Mucosa of gallbladder (tissue), 1 donor: ENCODE results near the gene NCCRP1. TPM values are rescaled to one million over a fixed set of nuclear protein-coding genes. Genes with fewer than 3 reads are reported as not detected.

ENCODE experiments used
- DNase-seq: peaks from one replicate; pipeline ENCODE4 v3.0.0-alpha.2; 2020; ENCODE audit warnings: low spot score
- total RNA-seq: library from RNA; stranded (reverse); gene quantifications from one replicate; pipeline ENCODE4 v1.2.1, GENCODE V29; 2021
- donor health status: DM: no; HTN: no; CAD: no.

The NCCRP1 gene
- total RNA-seq, 1 donor from 2014 or later: 0.17 TPM

DNA sequence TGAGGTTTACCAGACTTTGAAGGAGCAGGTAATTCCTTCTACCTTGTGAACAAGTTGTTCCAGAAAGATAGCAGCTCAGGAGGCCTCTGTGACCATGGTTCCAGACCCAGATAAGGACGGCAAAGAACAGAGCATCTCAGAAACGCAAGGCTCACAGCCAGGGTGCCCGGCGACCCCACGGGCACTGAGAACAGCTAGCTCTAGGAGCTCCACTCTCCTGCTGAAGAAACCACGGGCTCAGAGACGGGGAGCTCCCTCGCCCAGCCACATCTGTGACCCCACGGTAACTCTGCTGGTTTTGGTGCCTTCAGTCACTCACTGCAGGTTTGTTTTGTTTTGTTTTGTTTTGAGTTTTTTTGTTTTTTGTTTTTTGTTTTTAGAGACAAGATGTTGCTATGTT is 16.0 kb upstream of the NCCRP1 start:
- DNase-seq: no peak

DNA sequence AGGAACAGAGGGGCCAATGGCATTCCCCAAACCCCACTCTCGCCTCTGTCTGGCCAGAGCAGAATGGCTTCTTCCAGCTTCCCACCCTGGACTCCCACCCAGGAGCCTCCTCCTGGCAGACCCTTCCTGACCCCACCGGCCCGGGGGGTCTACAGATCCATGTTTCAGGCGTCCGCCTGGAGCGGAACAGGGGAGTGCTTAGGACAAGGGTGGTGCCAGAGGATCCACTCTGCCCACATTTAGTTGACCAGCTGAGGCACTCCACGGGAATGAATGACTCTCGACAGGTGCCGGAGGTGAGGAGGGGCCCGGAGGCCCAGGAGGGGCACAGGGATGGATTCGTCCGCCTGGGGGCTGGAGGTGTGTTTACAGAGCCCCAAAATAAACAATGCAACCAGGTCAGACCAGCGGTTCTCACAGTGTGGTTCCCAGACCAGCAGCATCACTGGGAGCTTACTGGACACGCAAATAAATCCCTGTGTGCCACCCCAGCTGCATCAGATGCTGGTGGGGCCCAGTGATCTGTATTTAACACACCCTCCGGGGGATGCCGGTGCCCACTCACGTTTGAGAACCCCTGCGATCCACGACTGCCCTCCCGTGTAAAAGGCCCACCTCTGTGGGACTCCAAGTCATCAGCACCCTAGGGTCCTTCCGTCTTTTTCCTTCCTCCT is 15.1 kb upstream of the NCCRP1 start:
- DNase-seq: no peak

DNA sequence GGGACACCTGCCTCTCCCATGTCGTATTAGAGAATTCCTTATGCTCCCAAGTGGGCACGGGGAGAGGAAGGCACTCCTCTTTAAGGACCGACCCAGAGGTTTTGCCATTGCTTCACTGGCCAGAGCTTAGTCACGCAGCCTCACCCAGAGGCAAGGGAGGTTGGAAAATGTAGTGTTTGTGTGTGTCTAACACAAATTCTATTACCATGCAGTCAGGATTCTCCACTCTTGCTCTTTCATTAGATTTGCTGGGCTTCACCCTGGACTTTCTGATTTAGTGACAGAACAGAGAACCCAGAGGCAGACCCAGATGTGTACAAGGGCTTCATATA is 14.6 kb upstream of the NCCRP1 start:
- no peak for DNase-seq

DNA sequence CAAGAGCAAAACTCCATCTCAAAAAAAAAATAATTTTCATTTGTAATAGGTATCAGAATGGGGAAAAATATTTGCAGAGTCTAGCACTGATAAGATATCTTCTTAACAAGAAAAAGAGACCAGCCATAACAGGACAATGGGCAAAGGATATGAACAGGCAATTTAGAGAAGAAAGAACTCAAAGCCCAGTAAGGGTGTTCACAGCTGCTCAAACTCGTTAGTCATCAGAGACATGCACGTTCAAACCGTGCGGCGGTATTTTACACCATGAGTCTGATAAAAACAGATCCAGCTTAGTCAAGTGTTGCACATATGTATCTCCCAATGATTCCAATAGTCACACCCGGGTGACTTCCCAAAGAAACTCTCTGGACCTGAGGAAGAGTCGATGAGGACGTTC is 13.7 kb upstream of the NCCRP1 start:
- no peak for DNase-seq

DNA sequence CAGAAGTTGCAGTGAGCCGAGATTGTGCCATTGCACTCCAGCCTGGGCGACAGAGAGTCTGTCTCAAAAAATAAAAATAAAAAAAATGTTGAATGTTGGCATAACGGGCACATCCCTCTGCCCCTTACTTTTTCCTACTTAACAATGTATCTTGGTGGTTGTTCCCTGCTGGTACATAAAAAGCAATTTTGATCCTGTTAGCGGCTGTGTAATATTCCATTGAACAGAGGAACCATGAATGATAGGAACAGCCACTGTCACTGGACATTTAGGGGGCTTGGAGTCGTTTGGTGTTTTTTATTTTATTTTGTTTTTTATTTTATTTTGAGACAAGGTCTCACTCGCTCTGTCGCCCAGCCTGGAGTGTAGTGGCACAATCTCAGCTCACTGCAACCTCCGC is 10.4 kb upstream of the NCCRP1 start:
- DNase-seq: no peak

DNA sequence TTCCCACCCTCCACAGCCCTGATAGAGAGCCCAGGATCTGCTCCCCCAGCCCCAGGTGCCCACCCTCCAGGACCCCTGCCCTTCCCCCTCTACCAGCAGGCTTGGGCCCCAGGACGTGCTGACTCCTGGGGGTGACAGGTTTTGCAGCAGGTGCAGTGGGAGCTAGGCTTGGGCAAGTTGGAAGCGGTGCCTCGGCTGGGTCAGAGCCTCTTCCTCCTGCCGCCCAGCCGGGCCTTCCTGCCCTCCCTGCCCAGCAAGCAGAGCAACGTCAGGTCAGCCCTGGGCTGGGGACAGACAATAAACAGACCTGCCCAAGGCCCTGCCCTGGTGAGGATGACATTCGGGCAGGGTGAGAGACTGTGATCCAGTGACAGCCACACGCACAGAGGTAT is 9.2 kb upstream of the NCCRP1 start:
- DNase-seq: no peak

DNA sequence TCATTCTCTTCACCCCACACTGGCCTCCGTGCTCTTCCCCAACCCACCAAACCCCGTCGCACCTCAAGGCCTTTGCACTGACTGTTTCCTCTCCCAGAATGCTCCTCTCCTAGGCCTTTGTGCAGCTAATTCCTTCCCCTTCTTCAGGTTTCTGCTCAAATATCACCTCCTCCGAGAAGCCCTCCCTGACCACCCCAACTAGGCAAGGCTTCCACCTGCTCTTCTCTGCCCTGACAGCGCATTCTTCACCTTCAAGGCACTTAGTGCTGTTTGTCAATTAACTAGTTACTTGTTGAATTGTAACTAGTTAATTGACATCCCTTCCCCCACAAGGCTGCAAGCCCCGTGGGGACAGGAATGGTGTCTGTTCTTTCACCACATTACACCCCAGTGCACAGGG is 7.8 kb upstream of the NCCRP1 start:
- no peak for DNase-seq

DNA sequence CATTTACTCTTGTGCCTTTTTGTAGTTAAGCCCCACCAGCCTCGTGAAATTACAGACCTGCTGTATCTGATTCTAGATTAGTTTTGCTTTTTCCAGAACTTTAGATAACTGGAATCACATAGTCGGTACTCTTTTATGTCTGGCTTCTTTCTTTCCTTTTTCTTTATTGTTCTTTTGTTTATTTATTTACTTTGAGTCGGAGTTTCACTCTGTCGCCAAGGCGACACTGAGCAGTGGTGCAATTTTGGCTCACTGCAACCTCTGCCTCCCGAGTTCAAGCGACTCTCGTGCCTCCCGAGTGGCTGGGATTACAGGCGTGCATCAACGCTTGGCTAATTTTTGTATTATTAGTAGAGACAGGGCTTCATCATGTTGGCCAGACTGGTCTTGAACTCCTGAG is 6.0 kb upstream of the NCCRP1 start:
- DNase-seq: no peak

DNA sequence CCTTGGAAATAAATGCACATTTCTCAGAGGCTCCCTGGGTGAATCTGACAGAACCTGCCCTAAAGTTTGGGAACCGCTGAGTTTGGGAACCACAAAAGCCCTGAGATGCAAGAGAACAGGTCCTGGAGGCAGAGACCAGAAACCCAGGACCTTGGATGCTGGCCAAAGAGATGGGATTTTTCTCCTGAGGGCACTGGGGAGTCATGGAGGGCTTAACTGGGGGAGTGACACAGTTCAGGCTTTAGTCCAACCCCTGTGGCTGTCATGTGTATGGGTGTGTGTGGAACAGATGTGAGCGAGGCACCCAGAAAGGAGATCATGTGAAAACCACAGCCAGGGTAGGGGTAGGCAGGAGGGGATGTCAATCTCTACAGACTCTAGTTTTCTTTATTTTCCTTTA is 3.9 kb upstream of the NCCRP1 start:
- DNase-seq: no peak

DNA sequence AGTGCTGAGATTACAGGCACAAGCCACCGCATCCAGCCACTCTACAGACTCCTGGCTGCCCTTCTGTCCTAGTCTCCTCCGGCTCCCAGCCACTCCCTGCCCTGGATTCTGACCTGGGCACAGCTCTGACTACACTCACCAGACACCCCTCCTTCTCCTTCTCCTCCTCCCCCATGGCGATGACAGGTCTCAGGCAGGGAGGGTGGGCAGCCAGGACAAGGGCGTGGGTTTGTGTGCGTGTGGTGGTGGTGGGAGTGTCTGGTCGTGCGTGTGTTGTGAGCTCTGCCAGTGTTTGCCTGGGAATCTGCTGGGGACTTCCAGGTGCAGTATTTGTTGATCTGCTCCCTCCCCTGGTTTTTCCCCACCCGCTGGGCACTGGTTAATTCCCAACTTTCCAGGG is 3.0 kb upstream of the NCCRP1 start:
- peak; percentile 39 for DNase-seq

DNA sequence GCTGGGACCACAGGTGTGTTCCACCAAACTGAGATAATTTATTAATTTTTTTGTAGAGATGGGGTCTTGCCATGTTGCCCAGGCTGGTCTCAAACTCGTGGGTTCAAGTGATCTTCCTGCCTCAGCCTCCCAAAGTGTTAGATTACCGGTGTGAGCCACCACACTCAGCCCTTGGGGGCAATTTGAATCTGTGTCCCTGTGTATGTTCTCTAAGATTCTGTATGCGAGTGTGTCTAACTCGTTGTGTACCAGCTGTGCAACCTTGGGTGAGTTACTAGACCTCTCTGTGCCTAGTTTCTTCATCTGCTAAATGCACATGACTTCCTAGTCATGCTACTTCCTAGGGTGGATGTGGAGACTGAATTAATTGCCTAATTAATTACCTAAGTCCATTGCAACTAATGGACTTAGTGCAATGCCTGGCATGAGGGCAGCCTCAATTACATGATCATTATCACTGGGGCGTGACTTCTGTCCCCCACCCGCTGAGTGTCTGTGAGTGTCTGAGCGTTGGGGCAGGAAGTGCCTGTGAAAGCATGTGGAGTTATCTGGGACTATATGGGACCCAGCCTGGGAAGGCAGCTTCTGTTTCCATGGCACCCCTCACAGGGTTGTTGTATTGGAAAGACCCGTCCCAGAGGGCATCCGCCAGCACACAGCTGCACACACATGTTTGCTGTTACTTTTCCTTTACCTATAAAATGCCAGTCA is 1.8 kb upstream of the NCCRP1 start:
- no peak for DNase-seq

DNA sequence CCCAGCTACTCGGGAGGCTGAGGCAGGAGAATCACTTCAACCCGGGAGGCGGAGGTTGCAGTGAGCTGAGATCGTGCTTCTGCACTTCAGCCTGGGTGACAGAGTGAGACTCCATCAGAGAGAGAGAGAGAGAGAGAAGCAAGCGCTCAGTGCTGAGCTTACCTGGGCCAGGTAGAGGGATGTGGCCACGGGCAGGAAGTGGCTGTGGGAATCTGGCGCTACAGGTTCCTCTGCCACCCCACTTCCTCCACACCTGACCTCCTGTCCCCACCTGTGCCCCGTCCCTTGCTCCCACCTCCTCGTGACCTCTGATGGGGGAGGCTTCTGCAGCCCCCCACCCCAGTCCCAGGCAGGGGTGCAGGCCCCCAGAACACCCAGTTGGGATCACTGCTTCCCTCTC is 1.0 kb upstream of the NCCRP1 start:
- no peak for DNase-seq

DNA sequence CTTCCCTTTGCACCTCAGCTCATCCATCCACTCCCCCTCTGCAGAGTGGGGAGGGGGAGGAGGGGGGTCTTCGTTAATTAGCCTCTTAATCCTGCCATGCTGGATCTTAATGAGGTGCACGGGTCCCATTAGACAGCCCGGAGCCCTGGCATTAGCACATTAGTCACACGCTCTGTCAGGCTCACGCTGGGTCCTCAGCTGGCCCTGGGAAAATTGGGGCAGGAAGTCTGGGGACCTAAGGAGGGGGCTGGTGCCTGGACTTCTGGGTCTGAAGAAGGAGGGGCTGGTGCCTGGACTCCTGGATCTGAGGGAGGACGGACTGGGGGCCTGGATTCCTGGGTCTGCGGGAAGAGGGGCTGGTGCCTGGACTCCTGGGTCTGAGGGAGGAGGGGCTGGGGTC is 444 bp upstream of the NCCRP1 start:
- no peak for DNase-seq

DNA sequence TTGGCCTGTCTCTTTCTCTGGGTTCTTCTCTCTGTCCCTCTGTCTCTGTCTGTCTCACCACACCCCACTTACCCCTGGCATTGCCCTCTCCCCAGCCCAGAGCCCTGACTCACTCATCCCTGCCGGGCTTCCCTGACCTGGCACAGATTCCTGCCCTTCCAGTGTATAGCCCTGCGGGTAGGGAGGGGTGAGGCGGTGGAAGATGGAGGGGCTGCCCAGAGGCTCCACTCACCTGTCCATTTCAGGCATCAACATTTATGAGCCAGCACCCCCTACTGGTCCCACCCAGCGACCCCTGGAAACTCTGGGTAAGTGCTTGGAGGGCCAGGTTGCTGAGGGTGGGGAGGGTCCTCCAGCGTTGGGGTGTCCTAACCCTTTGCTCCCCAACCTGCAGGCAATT is 1.0 kb downstream of the NCCRP1 start:
- DNase-seq: no peak

DNA sequence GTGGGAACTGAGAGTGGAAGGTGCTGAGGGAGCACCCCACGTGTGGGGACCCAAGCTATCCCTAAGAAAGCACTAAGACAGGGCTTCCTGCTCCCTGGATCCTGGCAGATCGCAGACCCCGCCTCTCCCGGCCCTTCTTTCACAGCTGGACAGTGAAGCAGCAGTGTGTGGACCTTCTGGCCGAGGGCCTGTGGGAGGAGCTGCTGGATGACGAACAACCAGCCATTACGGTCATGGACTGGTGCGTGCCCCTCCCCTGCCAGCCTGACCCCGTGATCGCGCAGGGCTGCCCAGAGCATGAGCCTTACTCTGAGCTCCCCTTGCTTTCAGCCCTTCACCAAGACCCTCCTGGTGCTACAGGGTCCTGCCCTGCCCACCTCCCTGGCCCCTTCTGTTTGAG is 2.3 kb downstream of the NCCRP1 start:
- DNase-seq: no peak

DNA sequence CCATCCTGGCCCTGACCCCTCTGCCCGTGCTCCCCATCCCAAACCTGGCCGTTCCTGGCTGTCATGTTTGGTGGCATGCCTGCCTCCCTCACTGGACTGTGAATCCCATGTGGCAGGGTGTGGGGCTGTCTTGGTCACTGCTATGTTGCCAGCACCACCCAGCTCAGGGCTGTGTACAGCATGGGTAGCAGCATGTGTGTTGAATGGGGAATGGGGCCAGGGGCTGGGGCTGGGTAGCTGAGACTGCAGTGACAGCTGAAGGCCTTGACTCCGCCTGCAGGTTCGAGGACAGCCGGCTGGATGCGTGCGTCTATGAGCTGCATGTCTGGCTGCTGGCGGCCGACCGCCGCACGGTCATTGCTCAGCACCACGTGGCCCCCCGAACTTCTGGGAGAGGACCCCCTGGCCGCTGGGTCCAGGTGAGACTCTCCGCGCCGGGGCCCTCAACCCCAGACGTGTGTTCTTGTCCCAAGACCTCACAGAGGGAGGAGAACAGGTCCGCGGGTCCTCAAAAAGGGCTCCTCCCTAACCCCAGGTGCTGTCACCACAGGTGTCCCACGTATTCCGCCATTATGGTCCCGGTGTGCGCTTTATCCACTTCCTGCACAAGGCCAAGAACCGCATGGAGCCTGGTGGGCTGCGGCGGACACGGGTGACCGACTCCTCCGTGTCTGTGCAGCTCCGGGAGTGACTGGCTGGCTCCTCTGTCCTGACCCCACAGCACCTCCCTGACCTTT is 3.5 kb downstream of the NCCRP1 start:
- DNase-seq: no peak

DNA sequence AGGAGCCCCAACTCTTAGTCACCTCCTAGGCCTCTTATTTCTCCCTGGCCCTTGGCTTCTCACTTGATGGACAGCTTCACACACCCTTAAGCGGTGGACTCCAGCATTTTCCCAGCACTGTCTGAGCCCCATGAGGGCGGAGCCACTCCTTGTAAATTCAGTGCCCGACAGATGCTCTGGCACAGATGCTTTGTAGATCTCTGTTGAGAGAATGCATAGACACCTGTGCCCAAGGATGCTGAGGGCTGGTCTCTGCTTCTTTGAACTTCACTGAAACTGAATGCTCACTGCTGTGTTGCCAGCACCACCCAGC is 4.0 kb downstream of the NCCRP1 start:
- DNase-seq: no peak

DNA sequence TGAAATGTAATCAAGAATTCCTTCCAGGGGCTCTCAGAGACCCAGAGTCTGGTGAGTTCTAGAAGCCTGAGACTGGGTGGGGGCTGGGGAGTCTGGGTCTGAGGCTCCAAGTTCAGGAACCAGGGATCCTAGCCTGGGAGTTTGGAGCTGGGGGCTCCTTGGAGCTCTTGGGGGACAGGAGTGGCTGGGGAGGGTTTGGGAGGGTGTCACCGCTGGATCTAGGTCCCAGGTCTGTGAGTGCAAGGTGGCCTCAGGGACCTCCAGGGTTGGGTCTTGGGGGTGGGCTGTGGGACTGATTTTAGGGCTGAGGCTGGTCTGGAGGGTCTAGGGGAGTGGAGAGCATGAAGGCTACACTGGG is 6.2 kb downstream of the NCCRP1 start:
- no peak for DNase-seq

DNA sequence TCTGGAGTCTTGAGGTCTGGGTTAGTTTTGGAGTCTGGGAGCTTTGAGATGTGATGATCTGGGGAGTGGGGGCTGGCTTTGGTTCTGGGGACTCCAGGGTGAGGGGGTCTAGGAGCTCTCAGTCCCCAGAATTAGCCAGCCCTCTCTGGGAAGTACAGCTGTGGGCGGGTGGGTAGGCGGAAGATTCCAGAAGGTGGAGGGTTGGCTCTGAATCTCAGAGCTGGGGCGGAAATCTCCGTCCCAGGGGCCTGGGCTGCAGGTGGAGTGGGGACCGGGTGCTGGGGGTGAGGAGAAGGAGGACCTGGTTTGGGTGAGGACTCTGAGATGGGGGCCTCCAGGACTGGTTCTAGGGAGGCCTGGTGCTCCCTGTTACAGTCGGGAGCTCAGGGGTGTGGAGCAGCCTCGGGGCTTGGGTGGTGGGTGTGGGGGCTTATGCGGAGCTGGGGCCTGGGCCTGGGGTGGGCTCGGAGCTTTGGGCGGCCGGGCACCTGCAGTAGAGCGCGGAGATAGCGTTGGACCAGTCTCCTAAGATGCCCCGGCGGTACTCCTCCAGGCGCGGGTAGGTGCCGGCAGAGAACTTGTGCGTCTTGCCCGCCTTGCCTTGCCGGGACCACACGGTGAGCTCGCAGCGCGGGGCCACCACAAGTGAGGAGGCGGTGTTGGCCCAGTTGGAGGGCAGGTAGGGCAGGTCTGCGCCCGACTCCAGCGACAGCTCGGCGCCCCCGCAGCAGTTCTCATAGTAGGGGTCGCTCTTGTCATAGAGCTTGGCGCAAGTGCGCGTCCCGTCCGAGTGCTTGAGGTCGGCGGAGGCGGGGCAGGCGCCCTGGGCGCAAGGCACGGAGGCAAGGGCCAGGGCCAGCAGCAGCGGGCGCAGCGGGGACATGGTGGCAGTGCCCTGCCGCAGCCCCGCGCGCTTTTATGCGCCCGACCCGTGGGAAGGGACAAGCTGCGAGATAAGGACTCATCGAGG is 6.9 kb downstream of the NCCRP1 start, which contains the start of gene SYCN:
Gene SYCN, minus strand, starts transcription at position 892 of the 970 bp plus-strand sequence. Its CDS starts 9 bp downstream, at position 883.
- no peak for DNase-seq

DNA sequence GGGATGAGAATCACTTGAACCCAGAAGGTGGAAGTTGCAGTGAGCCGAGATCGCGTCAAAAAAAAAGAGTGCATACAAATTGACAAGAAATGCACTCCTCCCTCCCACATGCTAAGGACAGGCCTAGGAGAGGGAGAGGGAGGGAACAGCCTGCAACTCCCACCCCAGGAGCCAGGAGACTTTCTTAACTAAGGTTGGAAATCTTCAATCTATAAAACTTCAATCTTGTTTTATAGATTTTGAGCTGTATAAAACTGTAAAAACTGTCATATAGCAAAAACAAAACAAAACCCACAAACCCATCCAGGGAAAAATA is 8.6 kb downstream of the NCCRP1 start:
- no peak for DNase-seq

DNA sequence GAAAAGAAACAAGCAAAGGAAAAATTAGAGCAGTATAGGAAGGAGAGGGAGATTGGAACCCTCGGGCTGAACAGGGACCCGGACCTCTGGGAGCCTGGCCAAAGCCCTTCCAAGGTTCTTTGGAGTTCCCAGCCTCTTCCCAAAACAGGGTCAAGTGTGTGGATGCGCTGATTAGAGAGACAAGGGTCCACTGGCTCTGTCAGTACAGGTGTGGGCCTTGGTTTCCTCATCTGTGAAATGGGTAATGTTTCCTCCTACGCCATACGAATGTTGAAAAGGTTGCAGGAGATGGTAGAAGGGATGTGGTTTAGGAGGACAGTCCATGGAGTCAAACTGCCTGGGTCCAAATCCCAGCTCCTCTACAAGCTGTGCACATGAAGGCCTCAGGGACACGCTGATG is 9.4 kb downstream of the NCCRP1 start:
- no peak for DNase-seq

DNA sequence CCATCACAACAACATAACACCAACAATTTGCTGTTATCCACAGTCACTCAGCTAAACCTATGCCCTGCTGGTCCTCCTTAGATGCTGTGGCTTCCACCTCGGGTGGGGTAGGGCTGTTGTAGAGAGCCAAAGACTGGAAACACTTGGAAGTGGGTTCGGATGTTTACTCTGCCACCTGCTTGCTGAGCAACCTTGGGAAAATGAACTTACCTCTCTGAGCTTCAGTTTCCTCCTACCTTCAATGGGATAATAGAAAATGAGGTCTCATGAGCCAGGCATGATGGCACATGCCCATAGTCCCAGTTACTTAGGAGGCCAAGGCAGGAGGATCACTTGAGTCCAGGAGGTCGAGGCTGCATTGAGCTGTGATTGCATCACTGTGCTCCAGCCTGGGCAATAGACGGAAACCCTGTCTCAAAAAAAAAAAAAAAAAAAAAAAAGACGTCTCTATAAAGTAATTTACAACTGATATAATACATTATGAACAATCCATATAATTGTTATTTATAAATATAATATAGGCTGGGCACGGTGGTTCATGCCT is 10.6 kb downstream of the NCCRP1 start:
- DNase-seq: no peak
